Measurements from ENCODE around the gene COPG1. TPM values are rescaled to one million over a fixed set of nuclear protein-coding genes. Genes with fewer than 3 reads are reported as not detected.
"Not testable (repeated sequence)": the region's sequence is repeated elsewhere in the genome, so short reads cannot be mapped to it uniquely, and the experiment has no call there.

Gene COPG1
- total RNA-seq, 6 donors from 2014 or later, result 108 to 191 (median 171) TPM

GRCh38 chr3:129240436-129240835 lies 9.0 kb upstream of the COPG1 start:
- ATAC-seq (ENCODE audit: low FRiP score in 2 of 2) (peak in 1 of 2 donors; percentile 72), DNase-seq (peak in 1 of 2 donors; percentile 48)
- H3K9me3 ChIP-seq, result no peaks in the 10 kb centered on the region
- H3K4me3 ChIP-seq, result no peak overlapping the region
- no peaks in the 10 kb centered on the region for H3K36me3 ChIP-seq
- 37 to 46% methylated on average over 3 of the region's 3 CpGs for WGBS, 2 donors
- peak overlapping the region in 3 of 4 donors; percentile 66 to 86 (median 85) for H3K27ac ChIP-seq
- H3K4me1 ChIP-seq, result peaks cover 3 to 33% (median 24%) of the 10 kb centered on the region in 4 donors
- TF ChIP-seq POLR2A (IDR thresholded peaks at IDR 0.05), result peak in 1 of 4 donors; percentile 40
- no peak for TF ChIP-seq CTCF (IDR thresholded peaks at IDR 0.05)
- H3K27me3 ChIP-seq, result no peaks in the 10 kb centered on the region

- WGBS, 2 donors, result 60 to 77% methylated on average over 5 of the region's 5 CpGs
- Histone ChIP-seq H3K4me1 (peaks cover 16 to 42% (median 19%) of the 10 kb centered on the region in 4 donors), H3K27me3 (no peaks in the 10 kb centered on the region), H3K4me3 (no peak overlapping the region), H3K9me3 (no peaks in the 10 kb centered on the region), H3K36me3 (no peaks in the 10 kb centered on the region), H3K27ac (peak overlapping the region; percentile 48 to 80 (median 70))
- no peak for ATAC-seq (ENCODE audit: low FRiP score in 2 of 2)
- DNase-seq, result no peak
- TF ChIP-seq EP300 (IDR thresholded peaks at IDR 0.05), result no peak
- TF ChIP-seq POLR2AphosphoS5 (IDR thresholded peaks at IDR 0.05), result no peak
- no peak for TF ChIP-seq POLR2A (IDR thresholded peaks at IDR 0.05)
- no peak for TF ChIP-seq CTCF (IDR thresholded peaks at IDR 0.05)
Observed at GRCh38 chr3:129245141-129245540, 4.3 kb upstream of the COPG1 start.

DNA sequence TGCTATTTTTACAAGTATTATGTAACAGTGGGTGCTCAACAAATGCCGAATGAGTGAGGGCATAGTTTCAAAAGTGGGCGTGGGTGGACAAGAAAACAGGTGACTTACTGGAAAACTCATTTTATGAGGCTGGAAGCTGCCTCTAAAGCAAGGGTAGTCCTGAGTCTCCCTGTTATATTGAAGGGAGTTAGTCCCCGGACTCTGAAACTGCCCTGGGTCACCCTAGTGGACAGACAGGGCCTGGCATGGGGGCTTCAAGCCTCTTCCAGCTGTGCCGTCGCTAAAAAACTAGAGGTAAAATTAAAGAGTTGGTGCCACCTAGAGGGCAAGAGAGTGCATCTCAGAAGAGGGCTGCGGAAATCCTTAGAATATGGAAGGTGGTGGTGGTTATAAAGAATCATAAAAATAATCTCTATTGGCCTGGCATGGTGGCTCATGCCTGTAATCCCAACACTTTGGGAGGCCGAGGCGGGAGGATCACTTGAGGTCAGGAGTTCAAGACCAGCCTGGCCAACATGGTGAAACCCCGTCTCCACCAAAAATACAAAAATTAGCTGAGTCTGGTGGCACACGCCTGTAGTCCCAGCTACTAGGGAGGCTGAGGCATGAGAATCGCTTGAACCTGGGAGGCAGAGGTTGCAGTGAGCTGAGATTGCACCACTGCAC lies 3.6 kb upstream of the COPG1 start:
- DNase-seq (peak in 1 of 2 donors; percentile 91), ATAC-seq (ENCODE audit: low FRiP score in 2 of 2) (peak; percentile 92 to 93)
- H3K4me3 ChIP-seq, H3K9me3 ChIP-seq, H3K36me3 ChIP-seq, H3K27me3 ChIP-seq: not testable (repeated sequence)
- peak in 1 of 4 donors; percentile 21 for TF ChIP-seq POLR2A (IDR thresholded peaks at IDR 0.05)
- TF ChIP-seq POLR2AphosphoS5 (IDR thresholded peaks at IDR 0.05), result peak; percentile 34 to 44
- TF ChIP-seq CTCF (IDR thresholded peaks at IDR 0.05), result peak; percentile 94 to 97 (median 96)
- peak in 1 of 4 donors; percentile 38 for TF ChIP-seq EP300 (IDR thresholded peaks at IDR 0.05)
- Histone ChIP-seq H3K27ac (peak overlapping the region; percentile 48 to 80 (median 70)), H3K4me1 (peaks cover 21 to 47% (median 24%) of the 10 kb centered on the region in 4 donors)
- WGBS, 2 donors, result 18 to 21% methylated on average over 10 to 11 of the region's 11 CpGs

DNA sequence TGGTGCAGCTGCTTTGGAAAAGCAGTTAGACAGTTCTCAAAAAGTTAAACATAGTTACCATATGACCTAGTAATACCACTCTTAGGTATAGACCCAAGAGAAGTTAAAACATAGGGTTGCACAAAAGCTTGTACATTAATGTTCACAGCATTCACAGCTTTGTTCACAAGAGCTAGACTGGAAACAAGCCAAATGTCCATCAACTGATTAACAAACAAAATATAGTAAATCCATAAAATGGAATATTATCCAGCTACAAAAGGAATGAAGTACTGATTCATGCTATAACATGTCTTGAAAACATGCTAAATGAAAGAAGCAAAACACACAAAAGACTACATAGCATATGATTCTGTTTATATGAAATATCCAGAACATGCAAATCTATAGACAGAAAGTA lies 2.8 kb upstream of the COPG1 start:
- Histone ChIP-seq H3K4me1 (peaks cover 28 to 52% (median 32%) of the 10 kb centered on the region in 4 donors), H3K27ac (no peak overlapping the region)

GRCh38 chr3:129248286-129248979 lies 973 bp upstream of the COPG1 start:
- H3K27ac ChIP-seq, result peak overlapping the region; percentile 88 to 96 (median 94)
- H3K36me3 ChIP-seq, result peaks cover 8 to 25% (median 19%) of the 10 kb centered on the region in 4 donors
- ATAC-seq (ENCODE audit: low FRiP score in 2 of 2), result no peak
- no peak for DNase-seq
- no peaks in the 10 kb centered on the region for H3K9me3 ChIP-seq
- TF ChIP-seq POLR2AphosphoS5 (IDR thresholded peaks at IDR 0.05) (no peak), POLR2A (IDR thresholded peaks at IDR 0.05) (no peak), CTCF (IDR thresholded peaks at IDR 0.05) (no peak), EP300 (IDR thresholded peaks at IDR 0.05) (no peak)
- H3K4me3 ChIP-seq, result peak overlapping the region; percentile 78 to 97 (median 82)
- H3K4me1 ChIP-seq, result peaks cover 28 to 52% (median 36%) of the 10 kb centered on the region in 4 donors
- WGBS, 2 donors, result 56 to 57% methylated on average over 21 of the region's 21 CpGs
- H3K27me3 ChIP-seq, result no peaks in the 10 kb centered on the region

More for the DNA sequence above, 2.8 kb upstream of the COPG1 start:
- no peak for TF ChIP-seq POLR2A (IDR thresholded peaks at IDR 0.05)
- no peak for TF ChIP-seq POLR2AphosphoS5 (IDR thresholded peaks at IDR 0.05)
- DNase-seq (no peak), ATAC-seq (ENCODE audit: low FRiP score in 2 of 2) (no peak)
- Histone ChIP-seq H3K36me3 (peaks cover 1 to 7% (median 3%) of the 10 kb centered on the region in 4 donors), H3K4me3 (no peak overlapping the region), H3K27me3 (no peaks in the 10 kb centered on the region), H3K9me3 (no peaks in the 10 kb centered on the region)

All from upper lobe of left lung (tissue), 6 donors.